Stimulated activated CD4-positive, alpha-beta T cell treated with anti-CD3 and anti-CD28 coated beads, Interleukin-2, amount 100 ng/mL, for 24 hours (primary cell): Measurements from ENCODE around the gene PKD1.

ENCODE experiments used
- DNase-seq, 2 donors: peaks; one replicate each; pipeline ENCODE4 v3.0.0-alpha.2; 2020

PKD1 gene

GRCh38 chr16:2042986-2043666 is 92.6 kb downstream of the PKD1 start:
- DNase-seq, result no peak

GRCh38 chr16:2042171-2042985 is 93.3 kb downstream of the PKD1 start:
- DNase-seq, result no peak

GRCh38 chr16:2040787-2041522 is 94.7 kb downstream of the PKD1 start:
- DNase-seq, result no peak

GRCh38 chr16:2040041-2040786 is 95.5 kb downstream of the PKD1 start:
- DNase-seq, result no peak

GRCh38 chr16:2039274-2040031 is 96.2 kb downstream of the PKD1 start:
- no peak for DNase-seq
